ENCODE data around the gene PPP1CA. TPM values are rescaled to one million over a fixed set of nuclear protein-coding genes. Genes with fewer than 3 reads are reported as not detected.
A peak's percentile ranks its signal among the peaks of the same experiment; 100 is the strongest.

The PPP1CA gene
- total and polyA plus RNA-seq, 2 donors (not counting 1 experiment from before 2014, with no cell fraction given): 218 to 251 TPM

DNA sequence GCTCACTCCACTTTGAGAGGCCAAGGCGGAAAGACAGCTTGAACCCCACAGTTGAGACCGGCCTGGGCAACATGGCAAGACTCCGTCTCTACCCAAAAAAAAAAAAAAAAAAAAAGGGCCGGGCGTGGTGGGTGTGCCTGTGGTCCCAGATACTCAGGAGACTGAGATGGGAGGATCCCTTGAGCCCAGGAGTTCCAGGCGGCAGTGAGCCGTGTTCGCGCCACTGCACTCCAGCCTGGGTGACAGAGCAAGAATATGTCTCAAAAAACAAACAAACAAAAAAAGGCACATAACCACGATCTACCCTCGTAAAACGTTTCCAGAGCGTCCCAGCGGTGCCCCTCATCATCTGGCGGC is 10.7 kb downstream of the PPP1CA start:
- Histone ChIP-seq H3K4me1 (ENCODE audit: control insufficient read depth in 2 of 2, insufficient read depth in 2 of 2, low read length in 2 of 2) (peaks cover 10 to 29% of the 10 kb centered on the region in 2 donors), H3K27me3 (replicated peaks in 1 of 4; ENCODE audit: control extremely low read depth in 1 of 4, control insufficient read depth in 3 of 4, insufficient read depth in 4 of 4, low read length in 3 of 4) (no peaks in the 10 kb centered on the region), H3K9ac (ENCODE audit: low read length) (peak overlapping the region; percentile 83), H3K79me2 (ENCODE audit: control insufficient read depth, insufficient read depth, low read length) (peaks cover 38% of the 10 kb centered on the region), H3K4me2 (replicated peaks; ENCODE audit: low read depth, low read length, poor library complexity, severe bottlenecking) (peak overlapping the region; percentile 99), H3K27ac (ENCODE audit: low read length in 2 of 2) (peak overlapping the region; percentile 33 to 78), H3K9me3 (ENCODE audit: control extremely low read depth in 1 of 3, control insufficient read depth in 2 of 3, insufficient read depth in 1 of 3, low read length in 2 of 3) (no peaks in the 10 kb centered on the region), H3K36me3 (replicated peaks in 1 of 2; ENCODE audit: control extremely low read depth in 1 of 2, control insufficient read depth in 1 of 2, extremely low read depth in 1 of 2, insufficient read depth in 2 of 2, low read length in 1 of 2) (peaks cover 0 to 2% of the 10 kb centered on the region in 2 experiments), H4K20me1 (ENCODE audit: control insufficient read depth, insufficient read depth, low read length, poor library complexity, severe bottlenecking) (peaks cover 32% of the 10 kb centered on the region), H3K4me3 (ENCODE audit: control extremely low read depth in 1 of 5, extremely low read depth in 1 of 5, insufficient read depth in 1 of 5, low read depth in 2 of 5, low read length in 4 of 5) (peak overlapping the region; percentile 63 to 95 (median 81)), H2AFZ (ENCODE audit: insufficient read depth, low read depth, low read length, poor library complexity, severe bottlenecking) (peak overlapping the region; percentile 87)
- TF ChIP-seq, protein P1, sequence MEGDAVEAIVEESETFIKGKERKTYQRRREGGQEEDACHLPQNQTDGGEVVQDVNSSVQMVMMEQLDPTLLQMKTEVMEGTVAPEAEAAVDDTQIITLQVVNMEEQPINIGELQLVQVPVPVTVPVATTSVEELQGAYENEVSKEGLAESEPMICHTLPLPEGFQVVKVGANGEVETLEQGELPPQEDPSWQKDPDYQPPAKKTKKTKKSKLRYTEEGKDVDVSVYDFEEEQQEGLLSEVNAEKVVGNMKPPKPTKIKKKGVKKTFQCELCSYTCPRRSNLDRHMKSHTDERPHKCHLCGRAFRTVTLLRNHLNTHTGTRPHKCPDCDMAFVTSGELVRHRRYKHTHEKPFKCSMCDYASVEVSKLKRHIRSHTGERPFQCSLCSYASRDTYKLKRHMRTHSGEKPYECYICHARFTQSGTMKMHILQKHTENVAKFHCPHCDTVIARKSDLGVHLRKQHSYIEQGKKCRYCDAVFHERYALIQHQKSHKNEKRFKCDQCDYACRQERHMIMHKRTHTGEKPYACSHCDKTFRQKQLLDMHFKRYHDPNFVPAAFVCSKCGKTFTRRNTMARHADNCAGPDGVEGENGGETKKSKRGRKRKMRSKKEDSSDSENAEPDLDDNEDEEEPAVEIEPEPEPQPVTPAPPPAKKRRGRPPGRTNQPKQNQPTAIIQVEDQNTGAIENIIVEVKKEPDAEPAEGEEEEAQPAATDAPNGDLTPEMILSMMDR (IDR thresholded peaks at IDR 0.05): no peak
- ChIA-PET CTCF (interaction anchor here (0.6 to 42.2 kb wide), 10 partner anchors 9 to 274 kb away, joined by 3 to 2379 read pairs (median 10); partner anchors contain the start of genes AIP, CLCF1, PITPNM1 and POLD4), POLR2A (interaction anchor here (0.6 to 2.3 kb wide), 17 partner anchors 9 to 1453 kb away, joined by 3 to 40 read pairs (median 5); partner anchors contain the start of genes CLCF1, CORO1B, PPP1CA and PTPRCAP)
- Mint-ChIP-seq H3K27ac (peak overlapping the region; percentile 69), H3K4me3 (peak overlapping the region; percentile 91), H3K4me1 (peaks cover 33% of the 10 kb centered on the region), H3K9me3 (ENCODE audit: insufficient read depth) (no peaks in the 10 kb centered on the region), H3K27me3 (no peaks in the 10 kb centered on the region)
- WGBS (ENCODE audit: insufficient coverage): 1% methylated on average over 10 of the region's 15 CpGs
- intact Hi-C loops (cut with micrococcal nuclease): loop anchor here (1.0 kb wide), 3 partner anchors 10 to 78 kb away; partner anchors contain the start of genes PPP1CA, RPS6KB2 and TMEM134
- DNase-seq: no peak
- ATAC-seq (ENCODE audit: low read depth): no peak

DNA sequence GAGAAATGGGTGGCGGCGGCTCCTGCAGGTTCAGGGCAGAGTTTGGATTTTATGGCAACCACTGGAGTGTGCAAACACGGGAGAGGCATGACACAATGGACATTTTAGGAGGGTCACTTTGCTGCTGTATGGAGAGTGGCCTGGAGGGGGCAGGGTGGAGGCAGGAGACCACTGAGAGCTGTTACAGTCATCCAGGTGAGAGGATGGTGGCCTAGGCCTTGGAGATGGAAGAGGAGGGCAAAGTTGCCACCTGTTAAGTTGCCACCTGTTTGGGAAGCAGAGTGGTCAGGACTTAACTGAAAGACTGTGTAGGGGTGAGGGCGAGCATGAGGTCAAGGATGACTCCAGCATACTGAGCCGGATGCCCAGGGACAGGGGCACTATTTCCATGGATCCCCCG is 12.2 kb downstream of the PPP1CA start:
- no peak overlapping the region for H3K9ac ChIP-seq (ENCODE audit: low read length)
- Mint-ChIP-seq H3K4me1 (peaks cover 33% of the 10 kb centered on the region), H3K27ac (peak overlapping the region; percentile 37), H3K9me3 (ENCODE audit: insufficient read depth) (no peaks in the 10 kb centered on the region), H3K4me3 (peak overlapping the region; percentile 71), H3K27me3 (no peaks in the 10 kb centered on the region)
- H3K27me3 ChIP-seq (replicated peaks in 1 of 4; ENCODE audit: control extremely low read depth in 1 of 4, control insufficient read depth in 3 of 4, insufficient read depth in 4 of 4, low read length in 3 of 4): no peaks in the 10 kb centered on the region
- ChIA-PET CTCF (interaction anchor here (0.7 to 42.2 kb wide), 9 partner anchors 8 to 116 kb away, joined by 3 to 2379 read pairs (median 6); partner anchors contain the start of genes AIP, CLCF1, PITPNM1 and POLD4), POLR2A (interaction anchor here (0.6 to 1.3 kb wide), 5 partner anchors 12 to 116 kb away, joined by 3 to 5 read pairs (median 5); partner anchors contain the start of genes PITPNM1, PPP1CA and PTPRCAP)
- ATAC-seq (ENCODE audit: low read depth) (peak; percentile 38), DNase-seq (peak; percentile 70)
- no peak overlapping the region for H2AFZ ChIP-seq (ENCODE audit: insufficient read depth, low read depth, low read length, poor library complexity, severe bottlenecking)
- H3K4me1 ChIP-seq (ENCODE audit: control insufficient read depth in 2 of 2, insufficient read depth in 2 of 2, low read length in 2 of 2): peaks cover 10 to 29% of the 10 kb centered on the region in 2 donors
- WGBS (ENCODE audit: insufficient coverage): 75% methylated on average over 5 of the region's 6 CpGs
- no peaks in the 10 kb centered on the region for H3K36me3 ChIP-seq (replicated peaks in 1 of 2; ENCODE audit: control extremely low read depth in 1 of 2, control insufficient read depth in 1 of 2, extremely low read depth in 1 of 2, insufficient read depth in 2 of 2, low read length in 1 of 2)
- intact Hi-C loops (cut with micrococcal nuclease): loop anchor here (1.0 kb wide), 1 partner anchor 117 kb away; no protein-coding TSS in a partner anchor
- H3K9me3 ChIP-seq (ENCODE audit: control extremely low read depth in 1 of 3, control insufficient read depth in 2 of 3, insufficient read depth in 1 of 3, low read length in 2 of 3): no peaks in the 10 kb centered on the region
- H4K20me1 ChIP-seq (ENCODE audit: control insufficient read depth, insufficient read depth, low read length, poor library complexity, severe bottlenecking): peaks cover 24% of the 10 kb centered on the region
- H3K27ac ChIP-seq (ENCODE audit: low read length in 2 of 2): no peak overlapping the region
- no peak overlapping the region for H3K4me3 ChIP-seq (ENCODE audit: control extremely low read depth in 1 of 5, extremely low read depth in 1 of 5, insufficient read depth in 1 of 5, low read depth in 2 of 5, low read length in 4 of 5)
- H3K79me2 ChIP-seq (ENCODE audit: control insufficient read depth, insufficient read depth, low read length): peaks cover 38% of the 10 kb centered on the region
- no peak overlapping the region for H3K4me2 ChIP-seq (replicated peaks; ENCODE audit: low read depth, low read length, poor library complexity, severe bottlenecking)
- TF ChIP-seq, protein P1 (IDR thresholded peaks at IDR 0.05): peak; percentile 70
- no peak for TF ChIP-seq EZH2 (IDR thresholded peaks at IDR 0.05; ENCODE audit: borderline replicate concordance, insufficient read depth, low read depth, low read length, poor library complexity, severe bottlenecking)

Data from B cell (primary cell).